Endothelial cell of hepatic sinusoid (primary cell): Measurements from ENCODE around the gene SLPI.

ENCODE experiments used
- in situ Hi-C: cut with HindIII; loops from 2 replicates; pipeline ENCODE4 v1.10.0; 2017; ENCODE audit warnings: low sequenced_read_pairs

Gene SLPI

GRCh38 chr20:45221076-45221475, 33.3 kb downstream of the SLPI start, which contains the start of gene SEMG2:
Gene SEMG2 (plus strand): TSS chr20:45221373. CDS start chr20:45221390, 17 bp downstream.
- in situ Hi-C loops: no loop called here

- in situ Hi-C loops: no loop called here
Observed at GRCh38 chr20:45218636-45219035, 35.7 kb downstream of the SLPI start.

- in situ Hi-C loops: no loop called here
Observed at GRCh38 chr20:45218124-45218523, 36.2 kb downstream of the SLPI start.

- in situ Hi-C loops: no loop called here
Observed at GRCh38 chr20:45212836-45213235, 41.5 kb downstream of the SLPI start.

GRCh38 chr20:45211569-45212474, 42.5 kb downstream of the SLPI start:
- in situ Hi-C loops: no loop called here

GRCh38 chr20:45209924-45210323, 44.4 kb downstream of the SLPI start:
- in situ Hi-C loops: no loop called here

- in situ Hi-C loops: no loop called here
Observed at GRCh38 chr20:45206725-45207124, 47.6 kb downstream of the SLPI start, which contains the start of gene SEMG1. Gene SEMG1 (plus strand): TSS chr20:45207033. CDS start chr20:45207054, 21 bp downstream.
